K562 (cell line): Measurements from ENCODE around the gene ADAMTS2. TPM values are rescaled to one million over a fixed set of nuclear protein-coding genes. Genes with fewer than 3 reads are reported as not detected.

Source experiments
- ATAC-seq: fragments of 200-7000 bp; cut with Tn5 transposase; 3 replicates; pipeline ENCODE4 v1.9.1; 2020; ENCODE audit warnings: moderate library complexity
- BruUV-seq: library from RNA; stranded (reverse); fragments of 400-500 nt; replicated peaks from 2 replicates; lab custom pipeline; 2021; lab: Mats Ljungman, UMichigan
- CTCF ChIA-PET: fragments of 300-600 bp; formaldehyde crosslinking; extraction: SDS; loops from one replicate; lab custom pipeline; 2021; ENCODE audit warnings: low intra/inter-chr PET ratio; lab: Yijun Ruan, JAX
- POLR2A ChIA-PET: fragments of 300-600, 350-650 bp; sonication (Branson Sonifier 250); formaldehyde crosslinking; extraction: SDS; loops from one replicate; lab custom pipeline; 2021; ENCODE audit warnings: antibody characterized with exemption, inconsistent platforms; lab: Yijun Ruan, JAX
- DNase-seq, 4 experiments: peaks; one replicate each; pipeline versions ENCODE4 v3.0.0 to v3.0.0-alpha.2; 2011 to 2018; ENCODE audit warnings: low spot score in 3 of 4, mixed read lengths in 3 of 4; ENCODE audit errors: extremely low read depth in 1 of 4
- FAIRE-seq: peaks from 2 replicates; lab custom pipeline; 2011; peaks lifted over from hg19 to GRCh38; lab: Jason Lieb, UNC
- H2AFZ ChIP-seq: 2 replicates; pipeline ENCODE4 v1.6.0; 2011; ENCODE audit warnings: low read depth, low read length, control low read depth, inconsistent platforms
- H3K27ac ChIP-seq: fragments of 200-600 bp; 3 replicates; pipeline ENCODE4 v1.8.0; 2011; ENCODE audit warnings: low read depth, mild to moderate bottlenecking, control low read depth, inconsistent platforms, low read length, moderate library complexity, mixed read lengths; ENCODE audit errors: extremely low read depth
- H3K27me3 ChIP-seq, 2 experiments: fragments of 300-600 bp in 1 of 2; 2 replicates in 1 of 2; 3 replicates in 1 of 2; pipeline versions ENCODE4 v1.6.0 to v1.8.0; 2011; ENCODE audit warnings: inconsistent platforms in 2 of 2, low read length in 2 of 2, mild to moderate bottlenecking in 1 of 2, mixed read lengths in 1 of 2, moderate library complexity in 1 of 2; ENCODE audit not compliant: control insufficient read depth in 2 of 2, insufficient read depth in 2 of 2
- H3K36me3 ChIP-seq: fragments of 300-600 bp; 3 replicates; pipeline ENCODE4 v1.8.0; 2011; ENCODE audit warnings: mild to moderate bottlenecking, low read length, inconsistent platforms; ENCODE audit not compliant: control insufficient read depth, insufficient read depth
- H3K4me1 ChIP-seq, 2 experiments: fragments of 200-600 bp in 1 of 2; replicated peaks in 1 of 2; 2 replicates in 1 of 2; 3 replicates in 1 of 2; pipeline versions ENCODE4 v1.5.1 to v1.8.0; 2011; ENCODE audit warnings: inconsistent platforms in 2 of 2, low read length in 2 of 2, mild to moderate bottlenecking in 1 of 2, mixed read lengths in 1 of 2, moderate library complexity in 1 of 2; ENCODE audit not compliant: control insufficient read depth in 2 of 2, insufficient read depth in 2 of 2
- H3K4me2 ChIP-seq: 2 replicates; pipeline ENCODE4 v1.6.1; 2011; ENCODE audit warnings: low read length, control low read depth, inconsistent platforms, mixed read lengths; ENCODE audit not compliant: insufficient read depth
- H3K4me3 ChIP-seq: fragments of 200-600 bp; sonication (generic), shearing (Covaris generic); 2 replicates; pipeline ENCODE4 v1.5.1; 2016; ENCODE audit warnings: control low read depth, inconsistent platforms
- H3K79me2 ChIP-seq: fragments of 200-600 bp; 3 replicates; pipeline ENCODE4 v1.8.0; 2011; ENCODE audit warnings: low read length, inconsistent platforms; ENCODE audit not compliant: control insufficient read depth, insufficient read depth
- H3K9ac ChIP-seq, 2 experiments: 2 replicates each; pipeline versions ENCODE4 v1.6.0 to v1.6.1; 2011; ENCODE audit warnings: low read depth in 2 of 2, low read length in 2 of 2, control low read depth in 1 of 2, inconsistent platforms in 1 of 2, mild to moderate bottlenecking in 1 of 2, mixed read lengths in 1 of 2; ENCODE audit not compliant: insufficient read depth in 1 of 2
- H3K9me1 ChIP-seq: one replicate; pipeline ENCODE4 v1.6.0; 2011; ENCODE audit warnings: inconsistent platforms, mild to moderate bottlenecking, low read length, moderate library complexity; ENCODE audit not compliant: control insufficient read depth, insufficient read depth
- H3K9me3 ChIP-seq: replicated peaks from 2 replicates; pipeline ENCODE4 v1.5.1; 2011; ENCODE audit warnings: low read depth, low read length, inconsistent platforms; ENCODE audit not compliant: control insufficient read depth, insufficient read depth
- H4K20me1 ChIP-seq: replicated peaks from 2 replicates; pipeline ENCODE4 v1.6.1; 2011; ENCODE audit warnings: low read length, inconsistent platforms, mixed read lengths; ENCODE audit not compliant: control insufficient read depth, insufficient read depth
- E2F4 ChIP-seq: sonication (generic); formaldehyde crosslinking; IDR thresholded peaks from 2 replicates; pipeline ENCODE4 v1.8.0; 2022; ENCODE audit warnings: mild to moderate bottlenecking, low read depth, missing genetic modification reagents
- EHMT2 ChIP-seq: fragments of 450-650 bp; IDR thresholded peaks from 2 replicates; pipeline ENCODE4 v1.6.1; 2018; ENCODE audit warnings: antibody characterized with exemption
- ETV6 ChIP-seq, 3 experiments: fragments of 150-350 bp in 1 of 3; sonication (generic) in 1 of 3; formaldehyde crosslinking in 1 of 3; IDR thresholded peaks; 2 replicates each; pipeline versions ENCODE4 v1.6.1 to v1.8.0; 2014 to 2022; ENCODE audit warnings: borderline replicate concordance in 2 of 3, low read depth in 2 of 3, antibody characterized with exemption in 1 of 3, low read length in 1 of 3, mild to moderate bottlenecking in 1 of 3, missing genetic modification reagents in 1 of 3
- GABPA ChIP-seq: fragments of 200-800 bp; sonication (Bioruptor generic); conservative IDR thresholded peaks from 2 replicates; pipeline ENCODE4 v1.6.1; 2016; ENCODE audit warnings: low read depth, missing genetic modification characterization, missing compliant biosample characterization
- JUNB ChIP-seq: fragments of 450-650 bp; formaldehyde crosslinking; conservative IDR thresholded peaks from 2 replicates; pipeline ENCODE4 v1.4.0; 2020; ENCODE audit warnings: mild to moderate bottlenecking
- MIER1 ChIP-seq: fragments of 450-650 bp; IDR thresholded peaks from 2 replicates; pipeline ENCODE4 v1.6.1; 2016; ENCODE audit warnings: antibody characterized with exemption, mild to moderate bottlenecking, low read depth
- POLR2AphosphoS2 ChIP-seq: IDR thresholded peaks from 2 replicates; pipeline ENCODE4 v1.6.1; 2012; ENCODE audit warnings: low read length, improper control_type of control experiment
- PTBP1 ChIP-seq: fragments of 200-400 bp; formaldehyde crosslinking; IDR thresholded peaks from 2 replicates; pipeline ENCODE4 v1.6.1; 2017; ENCODE audit warnings: low read depth, low read length
- RBFOX2 ChIP-seq: fragments of 200-400 bp; formaldehyde crosslinking; IDR thresholded peaks from 2 replicates; pipeline ENCODE4 v1.6.1; 2017; ENCODE audit warnings: low read depth, mild to moderate bottlenecking, low read length, moderate library complexity
- THRAP3 ChIP-seq: fragments of 450-650 bp; IDR thresholded peaks from 2 replicates; pipeline ENCODE4 v1.6.1; 2016; ENCODE audit warnings: mild to moderate bottlenecking, inconsistent platforms, borderline replicate concordance
- ZSCAN32 ChIP-seq: fragments of 450-650 bp; formaldehyde crosslinking; IDR thresholded peaks from 2 replicates; pipeline ENCODE4 v1.4.0; 2020; ENCODE audit warnings: mild to moderate bottlenecking, moderate library complexity
- WGBS: fragments of 100-300 bp; shearing (Covaris generic); methylation state at CpG from one replicate; pipeline ENCODE4 v1.1.6; 2016; ENCODE audit warnings: low coverage, mixed read lengths; ENCODE audit not compliant: insufficient coverage; ENCODE audit errors: missing lambda C conversion rate; 5-methylcytosine and 5-hydroxymethylcytosine counted together
- in situ Hi-C: fragments of 300-500 bp; cut with MboI; formaldehyde crosslinking; loops from 4 replicates; pipeline ENCODE4 v1.15.0; 2018; ENCODE audit warnings: inconsistent platforms, mixed read lengths
- intact Hi-C: fragments of 100-400 bp; cut with micrococcal nuclease; formaldehyde crosslinking; loops from 2 replicates; pipeline ENCODE4 v1.14.2; 2022
- polyA plus RNA-seq, 8 experiments: library from polyadenylated mRNA; depleted of rRNA in 4 of 8; stranded (reverse) in 5 of 8; unstranded in 3 of 8; fragments of >200 nt; fragmentation: Nextera tagmentation in 2 of 8; fragmentation: Illumina TruSeq in 1 of 8; extraction: Ambion mirVana in 2 of 8; extraction: Trizol in 1 of 8; gene quantifications; 2 replicates each; pipeline versions ENCODE4 v1.2.1 to v1.2.3, GENCODE V29; 2011 to 2014; ENCODE audit warnings: inconsistent platforms in 1 of 8, missing spikeins in 1 of 8
- total RNA-seq, 7 experiments: library from RNA; depleted of rRNA in 6 of 7; stranded (reverse); fragments of >200 nt in 6 of 7; fragmentation: Illumina TruSeq in 2 of 7; extraction: Trizol in 2 of 7; gene quantifications; 2 replicates each; pipeline versions ENCODE4 v1.2.1 to v1.2.3, GENCODE V29; 2011 to 2021; ENCODE audit warnings: low replicate concordance in 1 of 7

ADAMTS2 gene
- total and polyA plus RNA-seq, 9 of the 15 experiments (the other 6 are each of a cell fraction or from before 2014, with no cell fraction given) = not detected

GRCh38 chr5:179369530-179369884, 24.2 kb upstream of the ADAMTS2 start (continued):
- TF ChIP-seq RBFOX2 = no peak
- TF ChIP-seq GABPA (tag) = no peak

- FAIRE-seq (no peak), DNase-seq (no peak), ATAC-seq (no peak)
- H3K27me3 ChIP-seq = peaks cover 26 to 79% of the 10 kb centered on the region in 2 experiments; a peak in 4 of 5 replicates
- ChIA-PET CTCF (no interaction called here), POLR2A (no interaction called here)
- H3K4me3 ChIP-seq = no peak overlapping the region
- H3K9me3 ChIP-seq = no peaks in the 10 kb centered on the region
- H3K4me2 ChIP-seq = no peak overlapping the region
- no peaks in the 10 kb centered on the region for H3K79me2 ChIP-seq
- intact Hi-C loops = no loop called here
- H3K27ac ChIP-seq = no peak overlapping the region
- no peaks in the 10 kb centered on the region; a peak in 1 of 5 replicates for H3K4me1 ChIP-seq
- in situ Hi-C loops = no loop called here
- H4K20me1 ChIP-seq = peaks cover 3% of the 10 kb centered on the region; the same call in 1 of the 2 replicates
- no peak overlapping the region for H2AFZ ChIP-seq
- no peak for TF ChIP-seq PTBP1
- TF ChIP-seq ZSCAN32 (CRISPR knock-in tag) = no peak
- TF ChIP-seq MIER1 = no peak
- TF ChIP-seq ETV6 (IDR thresholded peaks at IDR 0.05; ENCODE audit: borderline replicate concordance in 1 of 2, low read depth in 2 of 2, low read length in 1 of 2) = no peak
- TF ChIP-seq ETV6 (CRISPR knock-in tag; IDR thresholded peaks at IDR 0.05; ENCODE audit: borderline replicate concordance) = no peak
- no peak for TF ChIP-seq EHMT2
- TF ChIP-seq E2F4 (CRISPR knock-in tag) = no peak
- no peak for TF ChIP-seq JUNB (CRISPR knock-in tag)
- TF ChIP-seq POLR2AphosphoS2 = no peak
- TF ChIP-seq THRAP3 = no peak
- WGBS = 1% methylated on average over 15 of the region's 17 CpGs
- BruUV-seq = no TSS peak
- no peaks in the 10 kb centered on the region for H3K36me3 ChIP-seq
- no peak overlapping the region for H3K9ac ChIP-seq
- no peaks in the 10 kb centered on the region for H3K9me1 ChIP-seq
These were observed 23.7 kb upstream of the ADAMTS2 start for GRCh38 chr5:179368806-179369529.
